NK-92 (cell line): Measurements from ENCODE around the gene ELAC1.
"Not testable (repeated sequence)": the region's sequence is repeated elsewhere in the genome, so short reads cannot be mapped to it uniquely, and the experiment has no call there.

Experiments used
- DNase-seq: peaks from one replicate; lab custom pipeline; 2025; ENCODE audit not compliant: unreplicated experiment; lab: John Stamatoyannopoulos, UW

The ELAC1 gene

GRCh38 chr18:50972404-50972803 lies 4.6 kb downstream of the ELAC1 start:
- not testable (repeated sequence) for DNase-seq

- no peak for DNase-seq
Observed at GRCh38 chr18:50973367-50974126, 5.7 kb downstream of the ELAC1 start.

GRCh38 chr18:50977037-50977760 lies 9.4 kb downstream of the ELAC1 start:
- no peak for DNase-seq

GRCh38 chr18:50981381-50981780 lies 13.5 kb downstream of the ELAC1 start:
- DNase-seq: no peak

- DNase-seq: no peak
Observed at GRCh38 chr18:50982086-50982801, 14.4 kb downstream of the ELAC1 start.

GRCh38 chr18:50982802-50983179 lies 15.0 kb downstream of the ELAC1 start:
- no peak for DNase-seq

GRCh38 chr18:50986360-50987087 lies 18.7 kb downstream of the ELAC1 start:
- no peak for DNase-seq

- no peak for DNase-seq
Observed at GRCh38 chr18:50987261-50987660, 19.4 kb downstream of the ELAC1 start.

- no peak for DNase-seq
Observed at GRCh38 chr18:50989711-50990110, 21.9 kb downstream of the ELAC1 start.

GRCh38 chr18:50992351-50992762 lies 24.5 kb downstream of the ELAC1 start:
- no peak for DNase-seq

GRCh38 chr18:50994031-50994430 lies 26.2 kb downstream of the ELAC1 start:
- DNase-seq: no peak

GRCh38 chr18:51003174-51003573 lies 35.3 kb downstream of the ELAC1 start:
- not testable (repeated sequence) for DNase-seq

GRCh38 chr18:51006061-51006818 lies 38.4 kb downstream of the ELAC1 start:
- no peak for DNase-seq

- no peak for DNase-seq
Observed at GRCh38 chr18:51006948-51007789, 39.3 kb downstream of the ELAC1 start.

GRCh38 chr18:51007790-51008139 lies 39.9 kb downstream of the ELAC1 start:
- DNase-seq: no peak

- no peak for DNase-seq
Observed at GRCh38 chr18:51009072-51009471, 41.2 kb downstream of the ELAC1 start.

- DNase-seq: no peak
Observed at GRCh38 chr18:51010218-51010617, 42.4 kb downstream of the ELAC1 start.

- no peak for DNase-seq
Observed at GRCh38 chr18:51011709-51012108, 43.9 kb downstream of the ELAC1 start.

- no peak for DNase-seq
Observed at GRCh38 chr18:51012441-51012840, 44.6 kb downstream of the ELAC1 start.

- DNase-seq: no peak
Observed at GRCh38 chr18:51013259-51013658, 45.4 kb downstream of the ELAC1 start.
